ENCODE measurements around the gene LARP4.

Gene LARP4

DNA sequence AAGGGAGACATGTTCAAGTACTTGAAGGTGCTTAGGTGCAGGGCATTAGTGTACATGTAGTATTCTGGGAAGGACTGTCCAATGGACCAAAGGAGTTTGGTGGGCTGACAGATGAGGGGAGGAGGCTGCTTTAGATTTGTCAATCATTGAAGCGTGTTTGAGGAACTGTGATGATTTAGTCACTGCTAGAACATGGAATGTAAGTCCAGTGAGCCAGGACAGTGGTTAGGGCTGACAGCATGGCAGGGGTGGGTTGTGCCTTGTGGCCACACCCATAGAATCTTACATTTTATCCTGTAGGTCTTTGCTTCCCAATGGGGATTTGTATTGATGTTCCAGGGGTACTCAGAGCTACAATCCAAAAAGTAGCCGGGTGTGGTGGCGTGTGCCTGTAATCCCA, 128.7 kb downstream of the LARP4 start:
- no peak for DNase-seq

All from GF-D8 (cell line).